Activated naive CD8-positive, alpha-beta T cell (primary cell): ENCODE results near the gene C3orf70.

Source experiments
- H3K27ac Mint-ChIP-seq: one replicate; pipeline ENCODE4 v1.8.0; 2021; ENCODE audit warnings: mixed read lengths
- H3K27me3 Mint-ChIP-seq: one replicate; pipeline ENCODE4 v1.8.0; 2021; ENCODE audit warnings: mixed read lengths
- H3K36me3 Mint-ChIP-seq: one replicate; pipeline ENCODE4 v1.8.0; 2021; ENCODE audit warnings: mixed read lengths
- H3K4me1 Mint-ChIP-seq: one replicate; pipeline ENCODE4 v1.8.0; 2021; ENCODE audit warnings: low read depth, mixed read lengths
- H3K4me3 Mint-ChIP-seq: one replicate; pipeline ENCODE4 v1.8.0; 2021; ENCODE audit warnings: mild to moderate bottlenecking, mixed read lengths
- H3K9me3 Mint-ChIP-seq: one replicate; pipeline ENCODE4 v1.8.0; 2021; ENCODE audit warnings: low read depth, mixed read lengths

Gene C3orf70

GRCh38 chr3:185152410-185153170 is at the start of gene C3orf70:
Gene C3orf70, minus strand, starts transcription at chr3:185153060. Its CDS starts 237 bp downstream, at chr3:185152823.
- Mint-ChIP-seq H3K27ac (no peak within 1 kb of the TSS), H3K27me3 (peaks cover 27% of the 10 kb centered on the region)

GRCh38 chr3:185200639-185201038 is 47.8 kb upstream of the C3orf70 start:
- no peak overlapping the region for H3K27ac Mint-ChIP-seq
- no peak overlapping the region for H3K4me3 Mint-ChIP-seq
- no peaks in the 10 kb centered on the region for H3K9me3 Mint-ChIP-seq
- peaks cover 13% of the 10 kb centered on the region for H3K36me3 Mint-ChIP-seq
- H3K27me3 Mint-ChIP-seq = no peaks in the 10 kb centered on the region
- H3K4me1 Mint-ChIP-seq = no peaks in the 10 kb centered on the region

More at GRCh38 chr3:185152410-185153170, at the start of gene C3orf70:
- H3K36me3 Mint-ChIP-seq = no peaks in the 10 kb centered on the region
- peaks cover 4% of the 10 kb centered on the region for H3K4me1 Mint-ChIP-seq
- H3K9me3 Mint-ChIP-seq = no peaks in the 10 kb centered on the region
- peak within 1 kb of the TSS; percentile 82 for H3K4me3 Mint-ChIP-seq

GRCh38 chr3:185199671-185200070 is 46.8 kb upstream of the C3orf70 start:
- no peaks in the 10 kb centered on the region for H3K4me1 Mint-ChIP-seq
- H3K27ac Mint-ChIP-seq = no peak overlapping the region
- peaks cover 18% of the 10 kb centered on the region for H3K36me3 Mint-ChIP-seq
- no peaks in the 10 kb centered on the region for H3K27me3 Mint-ChIP-seq
- H3K9me3 Mint-ChIP-seq = no peaks in the 10 kb centered on the region
- no peak overlapping the region for H3K4me3 Mint-ChIP-seq

GRCh38 chr3:185199206-185199605 is 46.3 kb upstream of the C3orf70 start:
- H3K36me3 Mint-ChIP-seq = peaks cover 18% of the 10 kb centered on the region
- H3K4me1 Mint-ChIP-seq = no peaks in the 10 kb centered on the region
- H3K27me3 Mint-ChIP-seq = no peaks in the 10 kb centered on the region
- H3K27ac Mint-ChIP-seq = no peak overlapping the region
- H3K4me3 Mint-ChIP-seq = no peak overlapping the region
- no peaks in the 10 kb centered on the region for H3K9me3 Mint-ChIP-seq

GRCh38 chr3:185197068-185197467 is 44.2 kb upstream of the C3orf70 start:
- Mint-ChIP-seq H3K36me3 (peaks cover 19% of the 10 kb centered on the region), H3K4me3 (no peak overlapping the region), H3K9me3 (no peaks in the 10 kb centered on the region), H3K4me1 (no peaks in the 10 kb centered on the region), H3K27me3 (no peaks in the 10 kb centered on the region), H3K27ac (no peak overlapping the region)

GRCh38 chr3:185195652-185196051 is 42.8 kb upstream of the C3orf70 start:
- no peak overlapping the region for H3K27ac Mint-ChIP-seq
- H3K9me3 Mint-ChIP-seq = no peaks in the 10 kb centered on the region
- no peaks in the 10 kb centered on the region for H3K4me1 Mint-ChIP-seq
- H3K36me3 Mint-ChIP-seq = peaks cover 20% of the 10 kb centered on the region
- H3K27me3 Mint-ChIP-seq = no peaks in the 10 kb centered on the region
- no peak overlapping the region for H3K4me3 Mint-ChIP-seq

- Mint-ChIP-seq H3K9me3 (no peaks in the 10 kb centered on the region), H3K4me1 (no peaks in the 10 kb centered on the region), H3K4me3 (no peak overlapping the region), H3K27ac (no peak overlapping the region), H3K27me3 (peaks cover 4% of the 10 kb centered on the region), H3K36me3 (peaks cover 13% of the 10 kb centered on the region)
Observed at GRCh38 chr3:185188816-185189215, 36.0 kb upstream of the C3orf70 start.

GRCh38 chr3:185187391-185187790 is 34.5 kb upstream of the C3orf70 start:
- Mint-ChIP-seq H3K36me3 (peaks cover 7% of the 10 kb centered on the region), H3K27me3 (peaks cover 6% of the 10 kb centered on the region), H3K4me1 (no peaks in the 10 kb centered on the region), H3K27ac (no peak overlapping the region), H3K9me3 (no peaks in the 10 kb centered on the region), H3K4me3 (no peak overlapping the region)

GRCh38 chr3:185176750-185177359 is 24.0 kb upstream of the C3orf70 start:
- no peak overlapping the region for H3K4me3 Mint-ChIP-seq
- H3K4me1 Mint-ChIP-seq = no peaks in the 10 kb centered on the region
- H3K36me3 Mint-ChIP-seq = no peaks in the 10 kb centered on the region
- H3K9me3 Mint-ChIP-seq = no peaks in the 10 kb centered on the region
- H3K27ac Mint-ChIP-seq = no peak overlapping the region
- H3K27me3 Mint-ChIP-seq = peaks cover 3% of the 10 kb centered on the region

- no peaks in the 10 kb centered on the region for H3K36me3 Mint-ChIP-seq
- no peaks in the 10 kb centered on the region for H3K9me3 Mint-ChIP-seq
- H3K27ac Mint-ChIP-seq = no peak overlapping the region
- H3K4me1 Mint-ChIP-seq = no peaks in the 10 kb centered on the region
- H3K4me3 Mint-ChIP-seq = no peak overlapping the region
- peaks cover 6% of the 10 kb centered on the region for H3K27me3 Mint-ChIP-seq
Observed at GRCh38 chr3:185175370-185175987, 22.6 kb upstream of the C3orf70 start.

GRCh38 chr3:185172086-185173049 is 19.5 kb upstream of the C3orf70 start:
- Mint-ChIP-seq H3K36me3 (no peaks in the 10 kb centered on the region), H3K9me3 (no peaks in the 10 kb centered on the region), H3K4me1 (no peaks in the 10 kb centered on the region), H3K27me3 (peaks cover 9% of the 10 kb centered on the region), H3K27ac (no peak overlapping the region), H3K4me3 (no peak overlapping the region)

GRCh38 chr3:185164428-185165217 is 11.8 kb upstream of the C3orf70 start:
- no peak overlapping the region for H3K27ac Mint-ChIP-seq
- H3K4me3 Mint-ChIP-seq = no peak overlapping the region
- no peaks in the 10 kb centered on the region for H3K9me3 Mint-ChIP-seq
- peaks cover 8% of the 10 kb centered on the region for H3K27me3 Mint-ChIP-seq
- no peaks in the 10 kb centered on the region for H3K36me3 Mint-ChIP-seq
- no peaks in the 10 kb centered on the region for H3K4me1 Mint-ChIP-seq

- no peaks in the 10 kb centered on the region for H3K36me3 Mint-ChIP-seq
- no peak overlapping the region for H3K4me3 Mint-ChIP-seq
- no peaks in the 10 kb centered on the region for H3K4me1 Mint-ChIP-seq
- peaks cover 12% of the 10 kb centered on the region for H3K27me3 Mint-ChIP-seq
- no peaks in the 10 kb centered on the region for H3K9me3 Mint-ChIP-seq
- no peak overlapping the region for H3K27ac Mint-ChIP-seq
Observed at GRCh38 chr3:185162634-185163033, 9.8 kb upstream of the C3orf70 start.

- H3K4me3 Mint-ChIP-seq = no peak overlapping the region
- no peaks in the 10 kb centered on the region for H3K36me3 Mint-ChIP-seq
- no peak overlapping the region for H3K27ac Mint-ChIP-seq
- no peaks in the 10 kb centered on the region for H3K9me3 Mint-ChIP-seq
- peaks cover 17% of the 10 kb centered on the region for H3K27me3 Mint-ChIP-seq
- H3K4me1 Mint-ChIP-seq = no peaks in the 10 kb centered on the region
Observed at GRCh38 chr3:185161761-185162160, 8.9 kb upstream of the C3orf70 start.
